ENCODE data around the gene COG6. TPM values are rescaled to one million over a fixed set of nuclear protein-coding genes. Genes with fewer than 3 reads are reported as not detected.

Gene COG6
- total and polyA plus RNA-seq, 2 of the 8 experiments (the other 6 are each of a cell fraction or from before 2014, with no cell fraction given): 8.8 to 22.3 TPM

DNA sequence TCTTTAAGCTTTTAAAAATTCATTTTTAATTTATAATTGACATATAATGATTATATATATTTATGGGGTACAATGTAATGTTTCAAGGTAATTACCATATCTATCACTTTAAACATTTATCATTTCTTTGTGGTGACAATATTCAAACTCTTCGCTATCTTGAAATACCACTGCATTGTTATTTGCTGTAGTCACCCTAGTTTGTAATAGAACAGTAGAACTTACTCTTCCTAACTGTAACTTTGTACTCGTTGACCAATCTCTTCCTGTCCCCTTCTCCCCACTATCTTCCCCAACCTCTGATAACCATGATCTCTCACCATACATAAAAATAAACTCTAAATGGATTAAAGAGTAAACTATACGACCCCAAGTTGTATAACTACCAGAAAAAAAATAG, 20.4 kb downstream of the COG6 start:
- H3K36me3 ChIP-seq (ENCODE audit: control insufficient read depth in 2 of 4, insufficient read depth in 4 of 4, low read length in 3 of 4): peaks cover 2 to 16% (median 6%) of the 10 kb centered on the region in 4 experiments; a peak in 6 of 8 replicates
- no peaks in the 10 kb centered on the region for H3K79me2 ChIP-seq (ENCODE audit: control insufficient read depth in 1 of 2, insufficient read depth in 2 of 2, low read length in 2 of 2)
- no peak overlapping the region for H2BK20ac ChIP-seq (ENCODE audit: low read length)
- H3K9ac ChIP-seq (replicated peaks in 1 of 4; ENCODE audit: extremely low read depth in 1 of 4, low read depth in 3 of 4, low read length in 3 of 4): no peak overlapping the region
- H4K8ac ChIP-seq (ENCODE audit: extremely low read depth, insufficient read depth, low read length): no peak overlapping the region
- H3K23ac ChIP-seq (ENCODE audit: insufficient read length): no peak overlapping the region
- H3K4me2 ChIP-seq (ENCODE audit: insufficient read depth in 1 of 2, low read depth in 2 of 2, low read length in 2 of 2): no peak overlapping the region
- no peaks in the 10 kb centered on the region for H3K79me1 ChIP-seq (ENCODE audit: low read depth, low read length)
- TF ChIP-seq SIN3A (conservative IDR thresholded peaks at IDR 0.05 in 1 of 2, IDR thresholded peaks at IDR 0.05 in 1 of 2; ENCODE audit: low read depth in 1 of 2, low read length in 2 of 2) (no peak), BRCA1 (IDR thresholded peaks at IDR 0.05; ENCODE audit: low read depth, low read length) (no peak), HDAC6 (IDR thresholded peaks at IDR 0.05; ENCODE audit: low read depth, low read length) (no peak), TBP (IDR thresholded peaks at IDR 0.05; ENCODE audit: low read depth, low read length) (no peak), MAFK (IDR thresholded peaks at IDR 0.05; ENCODE audit: low read depth, low read length) (no peak), SIX5 (IDR thresholded peaks at IDR 0.05; ENCODE audit: low read depth, low read length) (no peak), TAF7 (optimal IDR thresholded peaks at IDR 0.05; ENCODE audit: borderline replicate concordance, low read depth, low read length) (no peak), CHD1 (IDR thresholded peaks at IDR 0.05; ENCODE audit: low read depth, low read length) (no peak)
- no peak overlapping the region for H4K91ac ChIP-seq (replicated peaks; ENCODE audit: insufficient read length, low read length)
- no peaks in the 10 kb centered on the region for H4K20me1 ChIP-seq (replicated peaks in 1 of 2; ENCODE audit: control insufficient read depth in 1 of 2, insufficient read depth in 2 of 2, low read length in 2 of 2)
- no peak overlapping the region for H4K5ac ChIP-seq (ENCODE audit: insufficient read length, low read depth, low read length)
- FAIRE-seq (no peak), DNase-seq (ENCODE audit: low read depth in 1 of 2, low spot score in 2 of 2) (no peak)
- H3K14ac ChIP-seq (ENCODE audit: insufficient read length): no peak overlapping the region
- no peak overlapping the region for H3K27ac ChIP-seq (ENCODE audit: low read depth, low read length)
- no peak overlapping the region for H2AFZ ChIP-seq (ENCODE audit: low read length)
- no peaks in the 10 kb centered on the region for H3K9me3 ChIP-seq (ENCODE audit: insufficient read depth in 2 of 2, low read depth in 1 of 2, low read length in 1 of 2)
- H2AK5ac ChIP-seq (ENCODE audit: low read depth, low read length): no peak overlapping the region
- H2BK5ac ChIP-seq (ENCODE audit: low read depth, low read length): no peak overlapping the region
- no peak overlapping the region for H3K18ac ChIP-seq (ENCODE audit: extremely low read depth, low read length)
- H3K4ac ChIP-seq (replicated peaks; ENCODE audit: insufficient read length, low read depth, low read length): no peak overlapping the region
- H2BK120ac ChIP-seq (replicated peaks; ENCODE audit: low read depth, low read length): no peak overlapping the region
- H3K56ac ChIP-seq (replicated peaks; ENCODE audit: insufficient read length, low read depth, low read length): no peak overlapping the region
- H2BK15ac ChIP-seq (ENCODE audit: low read length): no peak overlapping the region
- no peaks in the 10 kb centered on the region for H3K23me2 ChIP-seq (ENCODE audit: low read depth, low read length)
- CTCF ChIA-PET (ENCODE audit: partially characterized antibody): interaction anchor here (0.7 to 1.1 kb wide), 4 partner anchors 15 to 623 kb away, joined by 3 to 4 read pairs (median 4); no protein-coding TSS in a partner anchor
- H3K4me3 ChIP-seq (ENCODE audit: extremely low read depth in 1 of 4, insufficient read depth in 2 of 4, low read depth in 3 of 4, low read length in 4 of 4): no peak overlapping the region
- no peak overlapping the region for H2BK12ac ChIP-seq (ENCODE audit: low read depth, low read length)
- POLR2A ChIA-PET (ENCODE audit: partially characterized antibody): no interaction called here
- WGBS, 2 experiments (ENCODE audit: extremely low coverage in 1 of 2, insufficient coverage in 1 of 2, insufficient read length in 1 of 2, insufficient replicate concordance in 2 of 2, low coverage in 1 of 2, low lambda C conversion rate in 2 of 2, missing lambda C conversion rate in 1 of 2): 82% methylated on average over 3 of the region's 3 CpGs; no CpG with 5 or more reads in 1 of the 2 experiments
- no peaks in the 10 kb centered on the region for H3K4me1 ChIP-seq (replicated peaks in 1 of 4; ENCODE audit: control insufficient read depth in 3 of 4, insufficient read depth in 4 of 4, low read length in 3 of 4)
- no peaks in the 10 kb centered on the region for H3K27me3 ChIP-seq (replicated peaks in 1 of 4; ENCODE audit: control insufficient read depth in 3 of 4, extremely low read depth in 1 of 4, insufficient read depth in 3 of 4, low read length in 3 of 4)
